SK-N-SH treated with all-trans-retinoic acid at 6 μM for 48 hours (cell line): ENCODE data around the gene DIP2C.

ENCODE experiments used
- ATAC-seq: fragments of 200-7000 bp; cut with Tn5 transposase; 3 replicates; pipeline ENCODE4 v1.9.1; 2020; ENCODE audit warnings: mild to moderate bottlenecking, moderate library complexity
- ARNTL ChIP-seq: fragments of 450-650 bp; formaldehyde crosslinking; IDR thresholded peaks from 2 replicates; pipeline ENCODE4 v1.5.0; 2020; ENCODE audit warnings: low read depth, mild to moderate bottlenecking, moderate library complexity, borderline replicate concordance
- BACH2 ChIP-seq: fragments of 250-450 bp; sonication (Bioruptor Pico); IDR thresholded peaks from 2 replicates; pipeline ENCODE4 v1.9.0; 2021; ENCODE audit warnings: mild to moderate bottlenecking, borderline replicate concordance
- CREB5 ChIP-seq: fragments of 250-450 bp; sonication (Bioruptor Pico); IDR thresholded peaks from 2 replicates; pipeline ENCODE4 v1.5.1; 2020; ENCODE audit warnings: low read depth, mild to moderate bottlenecking, moderate library complexity
- CSDC2 ChIP-seq: fragments of 250-450 bp; sonication (Bioruptor Pico); IDR thresholded peaks from 2 replicates; pipeline ENCODE4 v1.5.0; 2020; ENCODE audit warnings: mild to moderate bottlenecking, moderate library complexity
- CSRNP3 ChIP-seq: fragments of 250-450 bp; sonication (Bioruptor Pico); IDR thresholded peaks from 2 replicates; pipeline ENCODE4 v1.5.1; 2021; ENCODE audit warnings: mild to moderate bottlenecking, moderate library complexity
- ESRRG ChIP-seq: fragments of 250-450 bp; sonication (Bioruptor Pico); IDR thresholded peaks from 2 replicates; pipeline ENCODE4 v1.6.1; 2021; ENCODE audit warnings: mild to moderate bottlenecking
- GLIS3 ChIP-seq: fragments of 250-450 bp; sonication (Bioruptor Pico); IDR thresholded peaks from 2 replicates; pipeline ENCODE4 v1.5.0; 2020; ENCODE audit warnings: mild to moderate bottlenecking, moderate library complexity
- ISL1 ChIP-seq: fragments of 250-450 bp; sonication (Bioruptor Pico); IDR thresholded peaks from 2 replicates; pipeline ENCODE4 v2.1.2; 2022; ENCODE audit warnings: mild to moderate bottlenecking, moderate library complexity
- OSR1 ChIP-seq: fragments of 250-450 bp; sonication (Bioruptor Pico); IDR thresholded peaks from 2 replicates; pipeline ENCODE4 v1.8.0; 2022; ENCODE audit warnings: moderate library complexity, mild to moderate bottlenecking, inconsistent platforms
- POU6F1 ChIP-seq: fragments of 250-450 bp; sonication (Bioruptor Pico); IDR thresholded peaks from 2 replicates; pipeline ENCODE4 v1.8.0; 2021; ENCODE audit warnings: low read depth, mild to moderate bottlenecking, moderate library complexity, borderline replicate concordance
- PPARA ChIP-seq: fragments of 250-450 bp; sonication (Bioruptor Pico); IDR thresholded peaks from 2 replicates; pipeline ENCODE4 v1.5.0; 2020; ENCODE audit warnings: mild to moderate bottlenecking, borderline replicate concordance
- RARB ChIP-seq: fragments of 250-450 bp; sonication (Bioruptor Pico); IDR thresholded peaks from 2 replicates; pipeline ENCODE4 v1.8.0; 2021; ENCODE audit warnings: mild to moderate bottlenecking, moderate library complexity
- TCF4 ChIP-seq: fragments of 250-450 bp; sonication (Bioruptor Pico); IDR thresholded peaks from 2 replicates; pipeline ENCODE4 v1.8.0; 2021; ENCODE audit warnings: mild to moderate bottlenecking, moderate library complexity, borderline replicate concordance
- TOX ChIP-seq: fragments of 250-450 bp; sonication (Bioruptor Pico); IDR thresholded peaks from 2 replicates; pipeline ENCODE4 v1.8.0; 2021; ENCODE audit warnings: mild to moderate bottlenecking, moderate library complexity, borderline replicate concordance
- ZC3H10 ChIP-seq: fragments of 250-450 bp; sonication (Bioruptor Pico); IDR thresholded peaks from 2 replicates; pipeline ENCODE4 v1.5.1; 2021; ENCODE audit warnings: mild to moderate bottlenecking, moderate library complexity
- ZFP30 ChIP-seq: fragments of 450-650 bp; formaldehyde crosslinking; IDR thresholded peaks from 2 replicates; pipeline ENCODE4 v1.5.0; 2022; ENCODE audit warnings: mild to moderate bottlenecking, moderate library complexity
- ZNF565 ChIP-seq: fragments of 450-650 bp; formaldehyde crosslinking; conservative IDR thresholded peaks from 2 replicates; pipeline ENCODE4 v1.5.0; 2020; ENCODE audit warnings: low read depth, mild to moderate bottlenecking, moderate library complexity
- ZNF8 ChIP-seq: fragments of 450-650 bp; formaldehyde crosslinking; IDR thresholded peaks from 2 replicates; pipeline ENCODE4 v1.5.0; 2020; ENCODE audit warnings: mild to moderate bottlenecking, moderate library complexity

DIP2C gene

GRCh38 chr10:504806-505205 is 184.7 kb downstream of the DIP2C start:
- TF ChIP-seq CSDC2 (CRISPR knock-in tag) (no peak), OSR1 (CRISPR knock-in tag) (no peak), POU6F1 (CRISPR knock-in tag) (no peak), PPARA (no peak), RARB (CRISPR knock-in tag) (no peak), ESRRG (CRISPR knock-in tag) (no peak)
- no peak for ATAC-seq

GRCh38 chr10:504121-504611 is 185.3 kb downstream of the DIP2C start:
- no peak for TF ChIP-seq TOX
- TF ChIP-seq POU6F1 (CRISPR knock-in tag): no peak
- TF ChIP-seq ZFP30 (CRISPR knock-in tag): no peak
- TF ChIP-seq BACH2: no peak
- no peak for TF ChIP-seq CSRNP3 (CRISPR knock-in tag)
- TF ChIP-seq OSR1 (CRISPR knock-in tag): no peak
- no peak for TF ChIP-seq ESRRG (CRISPR knock-in tag)
- no peak for TF ChIP-seq ZC3H10 (CRISPR knock-in tag)
- no peak for ATAC-seq

GRCh38 chr10:501596-501995 is 187.9 kb downstream of the DIP2C start:
- TF ChIP-seq CREB5 (CRISPR knock-in tag) (no peak), ZFP30 (CRISPR knock-in tag) (no peak), ESRRG (CRISPR knock-in tag) (no peak), ZNF565 (CRISPR knock-in tag) (no peak), ISL1 (CRISPR knock-in tag) (no peak), CSRNP3 (CRISPR knock-in tag) (no peak), ZNF8 (CRISPR knock-in tag) (no peak), PPARA (no peak), CSDC2 (CRISPR knock-in tag) (no peak), RARB (CRISPR knock-in tag) (no peak), GLIS3 (CRISPR knock-in tag) (no peak), TOX (no peak), TCF4 (CRISPR knock-in tag) (no peak), POU6F1 (CRISPR knock-in tag) (no peak), OSR1 (CRISPR knock-in tag) (no peak), BACH2 (no peak), ARNTL (CRISPR knock-in tag) (no peak)
- ATAC-seq: no peak

GRCh38 chr10:500876-501275 is 188.6 kb downstream of the DIP2C start:
- ATAC-seq: peak; percentile 60
- TF ChIP-seq OSR1 (CRISPR knock-in tag) (no peak), GLIS3 (CRISPR knock-in tag) (no peak), ARNTL (CRISPR knock-in tag) (no peak), PPARA (no peak), ZC3H10 (CRISPR knock-in tag) (no peak), CSRNP3 (CRISPR knock-in tag) (no peak), CREB5 (CRISPR knock-in tag) (no peak), POU6F1 (CRISPR knock-in tag) (no peak), RARB (CRISPR knock-in tag) (no peak)
